ENCODE results near the gene NATD1.
A peak's percentile ranks its signal among the peaks of the same experiment; 100 is the strongest.

NATD1 gene

DNA sequence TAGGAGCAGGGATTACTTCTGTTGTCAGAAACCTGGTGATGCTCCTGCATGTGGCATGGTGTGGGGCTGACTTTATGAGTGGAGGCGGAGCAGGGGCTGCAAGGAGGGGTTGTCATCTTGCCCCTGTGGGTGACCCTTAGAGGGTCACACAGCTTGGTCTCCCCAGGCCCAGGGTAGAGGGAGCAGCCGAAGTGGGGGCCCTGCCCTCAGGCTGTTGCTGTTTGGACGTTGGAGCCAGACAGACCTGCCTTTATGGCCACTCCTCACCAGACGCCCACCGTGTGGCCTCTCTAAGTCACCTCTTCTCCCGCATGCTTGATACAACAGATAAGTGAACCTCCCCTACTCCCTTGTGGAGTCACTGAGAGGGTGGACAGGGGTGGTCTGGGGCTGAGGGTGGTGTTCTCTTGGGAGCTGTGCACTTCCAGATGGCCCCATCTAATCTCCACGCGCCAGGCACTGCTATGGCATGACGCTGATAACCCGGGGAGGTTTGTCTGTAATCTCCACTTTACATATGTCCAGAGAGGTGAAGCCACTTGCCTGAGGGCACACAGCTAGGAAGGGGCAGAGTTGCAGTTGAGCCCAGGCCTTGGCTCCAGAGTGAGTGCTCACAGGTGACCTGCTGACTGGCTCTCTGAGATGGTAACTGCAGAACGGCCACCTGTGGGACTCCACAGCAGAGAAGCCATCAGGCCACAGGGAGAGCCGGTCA lies 41.3 kb upstream of the NATD1 start:
- no peak overlapping the region for H3K4me3 ChIP-seq (ENCODE audit: control insufficient read depth in 1 of 7, extremely low read depth in 1 of 7, insufficient read depth in 4 of 7, low read depth in 2 of 7, low read length in 6 of 7)
- DNase-seq = peak in 2 of 3 donors; percentile 46 to 64
- WGBS (ENCODE audit: insufficient coverage) = 68% methylated on average over 12 of the region's 12 CpGs
- ChIA-PET POLR2A (no interaction called here), CTCF (interaction anchor here (2.5 kb wide), 1 partner anchor 14 kb away, joined by 13 read pairs; no protein-coding TSS in a partner anchor)
- peaks cover 2 to 35% (median 19%) of the 10 kb centered on the region in 4 experiments for H3K36me3 ChIP-seq (ENCODE audit: control insufficient read depth in 4 of 4, insufficient read depth in 4 of 4, low read length in 3 of 4)
- peak overlapping the region; percentile 26 to 60 for H3K27ac ChIP-seq (ENCODE audit: insufficient read depth in 1 of 2, low read depth in 1 of 2, low read length in 2 of 2, poor library complexity in 1 of 2, severe bottlenecking in 2 of 2)
- H3K9me3 ChIP-seq (ENCODE audit: control extremely low read depth in 1 of 5, control insufficient read depth in 4 of 5, insufficient read depth in 2 of 5, low read depth in 1 of 5, low read length in 4 of 5) = peaks cover 0 to 2% (median 0%) of the 10 kb centered on the region in 5 experiments
- H3K4me1 ChIP-seq (ENCODE audit: control extremely low read depth in 1 of 4, control insufficient read depth in 4 of 4, insufficient read depth in 4 of 4, low read length in 3 of 4) = peaks cover 0 to 36% (median 26%) of the 10 kb centered on the region in 4 experiments
- no peaks in the 10 kb centered on the region for H3K27me3 ChIP-seq (replicated peaks in 2 of 5; ENCODE audit: control insufficient read depth in 4 of 5, insufficient read depth in 5 of 5, low read length in 4 of 5)

DNA sequence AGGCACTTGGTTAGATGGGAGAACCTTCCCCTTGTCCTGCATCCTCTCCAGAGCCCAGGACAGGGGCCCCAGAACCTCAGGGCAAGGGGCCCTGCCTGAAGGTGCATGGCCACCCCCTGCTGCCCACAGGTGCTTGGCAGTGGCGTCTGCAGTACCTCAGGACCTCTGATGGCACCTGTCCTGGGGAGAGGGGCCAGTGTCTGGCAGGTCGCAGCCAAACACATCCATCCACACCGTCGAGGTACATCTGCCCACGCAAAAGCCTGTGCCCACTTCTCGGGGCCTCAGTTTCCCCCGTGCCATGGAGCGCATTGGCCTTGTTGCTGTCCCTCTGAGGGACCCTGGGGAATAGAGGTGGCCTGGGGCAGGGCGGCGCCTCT lies 40.6 kb upstream of the NATD1 start:
- ChIA-PET POLR2A (no interaction called here), CTCF (no interaction called here)
- peaks cover 2 to 28% (median 16%) of the 10 kb centered on the region in 4 experiments for H3K36me3 ChIP-seq (ENCODE audit: control insufficient read depth in 4 of 4, insufficient read depth in 4 of 4, low read length in 3 of 4)
- H3K4me3 ChIP-seq (ENCODE audit: control insufficient read depth in 1 of 7, extremely low read depth in 1 of 7, insufficient read depth in 4 of 7, low read depth in 2 of 7, low read length in 6 of 7) = no peak overlapping the region
- H3K9me3 ChIP-seq (ENCODE audit: control extremely low read depth in 1 of 5, control insufficient read depth in 4 of 5, insufficient read depth in 2 of 5, low read depth in 1 of 5, low read length in 4 of 5) = peaks cover 0 to 2% (median 0%) of the 10 kb centered on the region in 5 experiments
- no peak overlapping the region for H3K27ac ChIP-seq (ENCODE audit: insufficient read depth in 1 of 2, low read depth in 1 of 2, low read length in 2 of 2, poor library complexity in 1 of 2, severe bottlenecking in 2 of 2)
- DNase-seq = no peak
- H3K27me3 ChIP-seq (replicated peaks in 2 of 5; ENCODE audit: control insufficient read depth in 4 of 5, insufficient read depth in 5 of 5, low read length in 4 of 5) = no peaks in the 10 kb centered on the region
- WGBS (ENCODE audit: insufficient coverage) = 55% methylated on average over 10 of the region's 10 CpGs
- peaks cover 0 to 43% (median 32%) of the 10 kb centered on the region in 4 experiments for H3K4me1 ChIP-seq (ENCODE audit: control extremely low read depth in 1 of 4, control insufficient read depth in 4 of 4, insufficient read depth in 4 of 4, low read length in 3 of 4)

DNA sequence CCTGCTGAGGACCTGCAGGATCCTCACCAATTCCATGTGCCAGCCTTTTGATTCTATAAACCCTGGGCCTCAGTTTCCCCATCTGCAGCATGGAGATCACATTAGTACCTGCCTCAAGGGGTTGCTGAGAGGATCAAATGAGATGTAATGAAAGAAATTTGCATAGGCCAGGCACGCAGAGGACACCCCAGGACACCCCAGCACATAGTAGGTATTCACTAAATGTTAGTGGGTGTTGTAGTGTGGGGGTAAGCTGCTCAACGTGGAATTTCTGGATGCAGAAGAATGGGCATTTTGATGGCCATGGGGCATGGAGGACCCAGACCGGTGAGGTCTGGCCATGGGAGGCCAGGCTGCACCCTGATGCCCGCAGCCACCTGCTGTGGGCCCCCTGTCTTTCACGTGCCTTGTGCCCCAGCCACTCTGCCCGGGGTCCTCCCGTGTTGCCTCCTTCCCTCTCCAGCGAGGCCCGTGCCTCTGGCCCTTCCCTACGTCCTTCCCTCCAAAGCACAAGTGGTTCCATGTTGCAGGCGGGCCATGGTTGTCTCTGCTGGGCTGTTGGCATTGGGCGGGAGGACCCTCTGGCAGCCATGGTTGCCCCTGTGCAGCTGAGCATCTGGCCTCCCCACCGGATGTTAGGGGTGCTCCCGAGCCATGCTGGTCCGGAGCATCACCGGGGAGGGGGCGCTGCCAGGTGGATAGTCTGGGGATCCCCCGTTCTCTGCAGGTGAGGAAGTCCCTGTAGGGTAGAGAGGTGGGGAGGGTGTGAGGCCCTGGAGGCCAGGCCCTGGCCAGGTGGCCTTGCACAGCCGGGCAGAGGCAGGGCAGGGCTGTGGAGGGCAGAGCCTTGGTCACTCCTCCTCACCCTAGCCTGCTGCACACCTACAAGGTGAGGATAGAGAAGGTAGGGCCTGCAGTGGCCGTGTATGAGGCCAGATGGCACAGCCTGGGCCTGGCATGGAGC lies 39.9 kb upstream of the NATD1 start:
- Histone ChIP-seq H3K4me1 (ENCODE audit: control extremely low read depth in 1 of 4, control insufficient read depth in 4 of 4, insufficient read depth in 4 of 4, low read length in 3 of 4) (peaks cover 0 to 50% (median 39%) of the 10 kb centered on the region in 4 experiments), H3K27ac (ENCODE audit: insufficient read depth in 1 of 2, low read depth in 1 of 2, low read length in 2 of 2, poor library complexity in 1 of 2, severe bottlenecking in 2 of 2) (no peak overlapping the region), H3K27me3 (replicated peaks in 2 of 5; ENCODE audit: control insufficient read depth in 4 of 5, insufficient read depth in 5 of 5, low read length in 4 of 5) (no peaks in the 10 kb centered on the region), H3K4me3 (ENCODE audit: control insufficient read depth in 1 of 7, extremely low read depth in 1 of 7, insufficient read depth in 4 of 7, low read depth in 2 of 7, low read length in 6 of 7) (no peak overlapping the region), H3K9me3 (ENCODE audit: control extremely low read depth in 1 of 5, control insufficient read depth in 4 of 5, insufficient read depth in 2 of 5, low read depth in 1 of 5, low read length in 4 of 5) (peaks cover 0 to 2% (median 0%) of the 10 kb centered on the region in 5 experiments), H3K36me3 (ENCODE audit: control insufficient read depth in 4 of 4, insufficient read depth in 4 of 4, low read length in 3 of 4) (peaks cover under 1 to 21% (median 12%) of the 10 kb centered on the region in 4 experiments)
- ChIA-PET POLR2A (no interaction called here), CTCF (no interaction called here)
- no peak for DNase-seq
- 80% methylated on average over 19 of the region's 20 CpGs for WGBS (ENCODE audit: insufficient coverage)

DNA sequence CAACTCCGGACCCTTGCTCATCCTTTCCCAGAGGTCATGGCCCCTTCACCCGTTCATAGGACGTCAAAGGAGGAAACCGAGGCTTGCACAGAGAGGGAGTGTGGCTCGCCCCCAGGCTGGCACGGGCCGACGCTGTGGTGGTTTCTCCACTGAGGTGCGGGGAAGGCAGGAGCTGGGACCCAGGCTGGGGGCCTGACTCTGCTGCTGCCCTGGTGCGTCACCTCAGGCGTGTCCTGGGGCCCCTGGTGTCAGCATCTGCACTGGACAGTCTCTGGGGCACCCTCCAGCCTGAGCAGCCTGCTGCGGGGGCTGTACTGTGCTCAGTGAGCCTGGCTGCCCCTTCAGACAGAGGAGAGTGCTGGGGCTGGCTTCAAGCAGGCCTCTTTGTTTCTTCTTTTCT lies 38.7 kb upstream of the NATD1 start:
- no peak overlapping the region for H3K27ac ChIP-seq (ENCODE audit: insufficient read depth in 1 of 2, low read depth in 1 of 2, low read length in 2 of 2, poor library complexity in 1 of 2, severe bottlenecking in 2 of 2)
- H3K4me3 ChIP-seq (ENCODE audit: control insufficient read depth in 1 of 7, extremely low read depth in 1 of 7, insufficient read depth in 4 of 7, low read depth in 2 of 7, low read length in 6 of 7) = no peak overlapping the region
- peaks cover 2 to 57% (median 49%) of the 10 kb centered on the region in 4 experiments for H3K4me1 ChIP-seq (ENCODE audit: control extremely low read depth in 1 of 4, control insufficient read depth in 4 of 4, insufficient read depth in 4 of 4, low read length in 3 of 4)
- WGBS (ENCODE audit: insufficient coverage) = 69% methylated on average over 12 of the region's 12 CpGs
- POLR2A ChIA-PET = no interaction called here
- peaks cover 0 to 19% (median 10%) of the 10 kb centered on the region in 4 experiments for H3K36me3 ChIP-seq (ENCODE audit: control insufficient read depth in 4 of 4, insufficient read depth in 4 of 4, low read length in 3 of 4)
- no peaks in the 10 kb centered on the region for H3K27me3 ChIP-seq (replicated peaks in 2 of 5; ENCODE audit: control insufficient read depth in 4 of 5, insufficient read depth in 5 of 5, low read length in 4 of 5)
- H3K9me3 ChIP-seq (ENCODE audit: control extremely low read depth in 1 of 5, control insufficient read depth in 4 of 5, insufficient read depth in 2 of 5, low read depth in 1 of 5, low read length in 4 of 5) = peaks cover 0 to 2% (median 0%) of the 10 kb centered on the region in 5 experiments
- CTCF ChIA-PET = no interaction called here
- no peak for DNase-seq

DNA sequence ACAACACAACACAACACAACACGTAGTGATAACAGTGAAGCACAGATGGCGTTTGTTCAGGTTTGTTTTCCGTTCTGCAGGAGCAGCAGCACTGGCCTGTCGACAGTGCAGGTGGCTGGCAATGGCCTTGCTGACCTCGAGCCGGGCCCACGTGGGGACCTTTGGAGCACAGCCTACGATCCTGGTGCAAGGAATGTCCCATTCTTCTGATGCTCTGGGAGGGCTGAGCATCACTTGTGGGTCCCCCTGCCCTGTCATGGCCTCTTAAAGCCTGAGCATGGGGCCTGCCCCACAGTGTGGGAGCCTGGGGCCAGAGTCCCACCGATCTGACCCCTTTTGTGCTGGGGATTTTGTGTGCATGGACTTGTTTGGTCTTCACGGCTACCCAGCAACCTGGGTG lies 38.1 kb upstream of the NATD1 start:
- H3K9me3 ChIP-seq (ENCODE audit: control extremely low read depth in 1 of 5, control insufficient read depth in 4 of 5, insufficient read depth in 2 of 5, low read depth in 1 of 5, low read length in 4 of 5) = peaks cover 0 to 2% (median 0%) of the 10 kb centered on the region in 5 experiments
- H3K4me3 ChIP-seq (ENCODE audit: control insufficient read depth in 1 of 7, extremely low read depth in 1 of 7, insufficient read depth in 4 of 7, low read depth in 2 of 7, low read length in 6 of 7) = no peak overlapping the region
- no peak for DNase-seq
- no peaks in the 10 kb centered on the region for H3K27me3 ChIP-seq (replicated peaks in 2 of 5; ENCODE audit: control insufficient read depth in 4 of 5, insufficient read depth in 5 of 5, low read length in 4 of 5)
- POLR2A ChIA-PET = no interaction called here
- peaks cover 0 to 19% (median 10%) of the 10 kb centered on the region in 4 experiments for H3K36me3 ChIP-seq (ENCODE audit: control insufficient read depth in 4 of 4, insufficient read depth in 4 of 4, low read length in 3 of 4)
- CTCF ChIA-PET = no interaction called here
- peaks cover 7 to 57% (median 51%) of the 10 kb centered on the region in 4 experiments for H3K4me1 ChIP-seq (ENCODE audit: control extremely low read depth in 1 of 4, control insufficient read depth in 4 of 4, insufficient read depth in 4 of 4, low read length in 3 of 4)
- WGBS (ENCODE audit: insufficient coverage) = 78% methylated on average over 10 of the region's 10 CpGs
- H3K27ac ChIP-seq (ENCODE audit: insufficient read depth in 1 of 2, low read depth in 1 of 2, low read length in 2 of 2, poor library complexity in 1 of 2, severe bottlenecking in 2 of 2) = no peak overlapping the region

DNA sequence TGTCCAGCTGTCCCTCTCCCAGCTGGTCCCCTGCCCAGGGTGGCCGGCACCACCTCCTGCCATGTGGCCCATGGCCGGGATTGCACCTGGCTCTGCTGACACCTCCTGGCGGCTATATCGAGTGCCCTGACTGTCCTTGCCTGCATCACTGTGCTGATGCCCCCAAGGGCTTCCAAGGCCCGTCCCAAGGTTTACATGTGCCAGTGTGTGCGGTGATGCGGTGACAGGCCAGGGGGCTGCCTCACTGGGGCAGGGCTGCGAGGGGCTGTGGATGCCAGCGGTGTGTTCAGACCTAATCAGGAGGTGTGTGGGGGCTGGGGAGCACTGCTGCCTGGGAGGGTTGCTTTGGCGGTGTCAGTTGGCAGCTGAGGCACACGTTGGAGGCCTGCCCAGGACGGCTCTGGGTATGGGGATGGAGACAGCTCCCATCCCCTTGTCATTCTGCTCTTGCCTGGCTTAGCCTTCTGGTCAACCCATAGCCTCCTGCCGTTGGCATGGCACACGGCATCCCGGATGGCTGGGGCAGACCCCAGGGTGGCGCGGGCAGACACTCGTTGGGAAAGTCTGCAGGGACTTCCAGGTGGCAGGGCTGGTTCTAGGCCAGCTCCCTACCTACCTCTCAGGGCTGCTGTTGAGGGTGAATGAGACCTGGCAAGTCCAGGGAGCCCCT lies 36.8 kb upstream of the NATD1 start:
- Histone ChIP-seq H3K4me3 (ENCODE audit: control insufficient read depth in 1 of 7, extremely low read depth in 1 of 7, insufficient read depth in 4 of 7, low read depth in 2 of 7, low read length in 6 of 7) (no peak overlapping the region), H3K27ac (ENCODE audit: insufficient read depth in 1 of 2, low read depth in 1 of 2, low read length in 2 of 2, poor library complexity in 1 of 2, severe bottlenecking in 2 of 2) (peak overlapping the region; percentile 48 to 97), H3K9me3 (ENCODE audit: control extremely low read depth in 1 of 5, control insufficient read depth in 4 of 5, insufficient read depth in 2 of 5, low read depth in 1 of 5, low read length in 4 of 5) (peaks cover 0 to 2% (median 0%) of the 10 kb centered on the region in 5 experiments), H3K4me1 (ENCODE audit: control extremely low read depth in 1 of 4, control insufficient read depth in 4 of 4, insufficient read depth in 4 of 4, low read length in 3 of 4) (peaks cover 10 to 58% (median 55%) of the 10 kb centered on the region in 4 experiments), H3K27me3 (replicated peaks in 2 of 5; ENCODE audit: control insufficient read depth in 4 of 5, insufficient read depth in 5 of 5, low read length in 4 of 5) (no peaks in the 10 kb centered on the region), H3K36me3 (ENCODE audit: control insufficient read depth in 4 of 4, insufficient read depth in 4 of 4, low read length in 3 of 4) (peaks cover 0 to 18% (median 10%) of the 10 kb centered on the region in 4 experiments)
- POLR2A ChIA-PET = no interaction called here
- CTCF ChIA-PET = interaction anchor here (0.9 to 1.7 kb wide), 2 partner anchors 9 to 11 kb away, joined by 4 to 8 read pairs; no protein-coding TSS in a partner anchor
- no peak for DNase-seq
- WGBS (ENCODE audit: insufficient coverage) = 83% methylated on average over 15 of the region's 18 CpGs

Data from common myeloid progenitor, CD34-positive (primary cell).